GM12878 (cell line): Measurements from ENCODE around the gene PRSS1. TPM values are rescaled to one million over a fixed set of nuclear protein-coding genes. Genes with fewer than 3 reads are reported as not detected.

Experiments used
- polyA plus RNA-seq, 11 experiments: library from polyadenylated mRNA; depleted of rRNA in 4 of 11; unstranded in 6 of 11; stranded (reverse) in 5 of 11; fragments of >200 nt; fragmentation: Nextera tagmentation in 4 of 11; fragmentation: Illumina TruSeq in 1 of 11; extraction: Ambion mirVana in 4 of 11; extraction: Trizol in 1 of 11; gene quantifications; 1 replicate in 1 of 11; 2 replicates in 10 of 11; pipeline versions ENCODE4 v1.2.1 to v1.2.3, GENCODE V29; 2011 to 2016; ENCODE audit warnings: inconsistent platforms in 2 of 11, missing spikeins in 2 of 11, low read depth in 1 of 11
- small RNA-seq: library from RNA; depleted of rRNA; stranded (forward); fragments of <200 nt; gene quantifications from one replicate; pipeline ENCODE3, GENCODE V24; 2014
- total RNA-seq, 4 experiments: library from RNA; depleted of rRNA in 3 of 4; stranded (reverse); fragments of >200 nt in 3 of 4; fragmentation: Illumina TruSeq in 1 of 4; extraction: Trizol in 1 of 4; gene quantifications; 2 replicates each; pipeline versions ENCODE4 v1.2.1 to v1.2.3, GENCODE V29; 2013 to 2021
- TF ChIP-seq, protein P1 (sequence below): fragments of 450-650 bp; formaldehyde crosslinking; IDR thresholded peaks from 2 replicates; pipeline ENCODE4 v1.4.0; 2020; ENCODE audit warnings: mild to moderate bottlenecking, moderate library complexity
- TF ChIP-seq, protein P2 (sequence below): fragments of 450-650 bp; formaldehyde crosslinking; IDR thresholded peaks from 2 replicates; pipeline ENCODE4 v1.5.0; 2022; ENCODE audit warnings: mild to moderate bottlenecking, missing genetic modification characterization

The PRSS1 gene
- total and polyA plus RNA-seq, 10 of the 15 experiments (the other 5 are each of a cell fraction or from before 2014, with no cell fraction given): 11.9 TPM; not detected in 9

DNA sequence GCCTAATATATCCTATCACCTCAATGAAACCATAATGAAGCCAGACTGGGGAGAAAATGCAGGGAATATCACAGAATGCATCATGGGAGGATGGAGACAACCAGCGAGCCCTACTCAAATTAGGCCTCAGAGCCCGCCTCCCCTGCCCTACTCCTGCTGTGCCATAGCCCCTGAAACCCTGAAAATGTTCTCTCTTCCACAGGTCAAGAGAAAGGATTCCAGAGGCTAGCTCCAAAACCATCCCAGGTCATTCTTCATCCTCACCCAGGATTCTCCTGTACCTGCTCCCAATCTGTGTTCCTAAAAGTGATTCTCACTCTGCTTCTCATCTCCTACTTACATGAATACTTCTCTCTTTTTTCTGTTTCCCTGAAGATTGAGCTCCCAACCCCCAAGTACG is 53.0 kb downstream of the PRSS1 start (continued):
- TF ChIP-seq, protein P1, sequence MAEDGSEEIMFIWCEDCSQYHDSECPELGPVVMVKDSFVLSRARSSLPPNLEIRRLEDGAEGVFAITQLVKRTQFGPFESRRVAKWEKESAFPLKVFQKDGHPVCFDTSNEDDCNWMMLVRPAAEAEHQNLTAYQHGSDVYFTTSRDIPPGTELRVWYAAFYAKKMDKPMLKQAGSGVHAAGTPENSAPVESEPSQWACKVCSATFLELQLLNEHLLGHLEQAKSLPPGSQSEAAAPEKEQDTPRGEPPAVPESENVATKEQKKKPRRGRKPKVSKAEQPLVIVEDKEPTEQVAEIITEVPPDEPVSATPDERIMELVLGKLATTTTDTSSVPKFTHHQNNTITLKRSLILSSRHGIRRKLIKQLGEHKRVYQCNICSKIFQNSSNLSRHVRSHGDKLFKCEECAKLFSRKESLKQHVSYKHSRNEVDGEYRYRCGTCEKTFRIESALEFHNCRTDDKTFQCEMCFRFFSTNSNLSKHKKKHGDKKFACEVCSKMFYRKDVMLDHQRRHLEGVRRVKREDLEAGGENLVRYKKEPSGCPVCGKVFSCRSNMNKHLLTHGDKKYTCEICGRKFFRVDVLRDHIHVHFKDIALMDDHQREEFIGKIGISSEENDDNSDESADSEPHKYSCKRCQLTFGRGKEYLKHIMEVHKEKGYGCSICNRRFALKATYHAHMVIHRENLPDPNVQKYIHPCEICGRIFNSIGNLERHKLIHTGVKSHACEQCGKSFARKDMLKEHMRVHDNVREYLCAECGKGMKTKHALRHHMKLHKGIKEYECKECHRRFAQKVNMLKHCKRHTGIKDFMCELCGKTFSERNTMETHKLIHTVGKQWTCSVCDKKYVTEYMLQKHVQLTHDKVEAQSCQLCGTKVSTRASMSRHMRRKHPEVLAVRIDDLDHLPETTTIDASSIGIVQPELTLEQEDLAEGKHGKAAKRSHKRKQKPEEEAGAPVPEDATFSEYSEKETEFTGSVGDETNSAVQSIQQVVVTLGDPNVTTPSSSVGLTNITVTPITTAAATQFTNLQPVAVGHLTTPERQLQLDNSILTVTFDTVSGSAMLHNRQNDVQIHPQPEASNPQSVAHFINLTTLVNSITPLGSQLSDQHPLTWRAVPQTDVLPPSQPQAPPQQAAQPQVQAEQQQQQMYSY (CRISPR knock-in tag): no peak
- TF ChIP-seq, protein P2, sequence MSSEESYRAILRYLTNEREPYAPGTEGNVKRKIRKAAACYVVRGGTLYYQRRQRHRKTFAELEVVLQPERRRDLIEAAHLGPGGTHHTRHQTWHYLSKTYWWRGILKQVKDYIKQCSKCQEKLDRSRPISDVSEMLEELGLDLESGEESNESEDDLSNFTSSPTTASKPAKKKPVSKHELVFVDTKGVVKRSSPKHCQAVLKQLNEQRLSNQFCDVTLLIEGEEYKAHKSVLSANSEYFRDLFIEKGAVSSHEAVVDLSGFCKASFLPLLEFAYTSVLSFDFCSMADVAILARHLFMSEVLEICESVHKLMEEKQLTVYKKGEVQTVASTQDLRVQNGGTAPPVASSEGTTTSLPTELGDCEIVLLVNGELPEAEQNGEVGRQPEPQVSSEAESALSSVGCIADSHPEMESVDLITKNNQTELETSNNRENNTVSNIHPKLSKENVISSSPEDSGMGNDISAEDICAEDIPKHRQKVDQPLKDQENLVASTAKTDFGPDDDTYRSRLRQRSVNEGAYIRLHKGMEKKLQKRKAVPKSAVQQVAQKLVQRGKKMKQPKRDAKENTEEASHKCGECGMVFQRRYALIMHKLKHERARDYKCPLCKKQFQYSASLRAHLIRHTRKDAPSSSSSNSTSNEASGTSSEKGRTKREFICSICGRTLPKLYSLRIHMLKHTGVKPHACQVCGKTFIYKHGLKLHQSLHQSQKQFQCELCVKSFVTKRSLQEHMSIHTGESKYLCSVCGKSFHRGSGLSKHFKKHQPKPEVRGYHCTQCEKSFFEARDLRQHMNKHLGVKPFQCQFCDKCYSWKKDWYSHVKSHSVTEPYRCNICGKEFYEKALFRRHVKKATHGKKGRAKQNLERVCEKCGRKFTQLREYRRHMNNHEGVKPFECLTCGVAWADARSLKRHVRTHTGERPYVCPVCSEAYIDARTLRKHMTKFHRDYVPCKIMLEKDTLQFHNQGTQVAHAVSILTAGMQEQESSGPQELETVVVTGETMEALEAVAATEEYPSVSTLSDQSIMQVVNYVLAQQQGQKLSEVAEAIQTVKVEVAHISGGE (CRISPR knock-in tag): no peak

Small RNA genes lying within 50 kb of the gene (small RNA-seq; reads per million reads assigned to genes)
- gene TRBD1 (not detected), gene TRBJ1-1 (not detected), gene TRBJ1-2 (not detected), gene TRBJ1-3 (not detected), gene TRBJ1-4 (not detected), gene TRBJ1-5 (not detected), gene TRBJ1-6 (not detected), gene TRBJ2-1 (not detected), gene TRBJ2-2 (not detected), gene TRBJ2-2P (not detected), gene TRBJ2-3 (0.12 reads per million), gene TRBJ2-4 (0.12 reads per million), gene TRBJ2-5 (not detected), gene TRBJ2-6 (0.16 reads per million), gene TRBJ2-7 (not detected)

Other genes with a start within 250 kb of the PRSS1 start
- not detected in 2 replicates for gene PRSS2, start 21.5 kb downstream of the PRSS1 start, total RNA-seq (2014; rRNA removed)
- not detected in 2 replicates for gene PRSS2, start 21.5 kb downstream of the PRSS1 start, total RNA-seq (2014; rRNA removed; fragmentation: Illumina TruSeq; extraction: Trizol)
- gene PRSS2, start 21.5 kb downstream of the PRSS1 start, total RNA-seq (2021): 28.8 and 35.7 TPM in 2 replicates
- gene PRSS2, start 21.5 kb downstream of the PRSS1 start, polyA plus RNA-seq (2011; rRNA removed): 0.41 TPM in 1 of 2 replicates, not detected in the other
- gene PRSS2, start 21.5 kb downstream of the PRSS1 start, polyA plus RNA-seq (2014; fragmentation: Illumina TruSeq; extraction: Trizol): not detected in 2 replicates
- gene PRSS2, start 21.5 kb downstream of the PRSS1 start, polyA plus RNA-seq (2014; fragmentation: Nextera tagmentation; extraction: Ambion mirVana): not detected
- gene PRSS2, start 21.5 kb downstream of the PRSS1 start, polyA plus RNA-seq (2014; rRNA removed): 0.28 TPM in 1 of 2 replicates, not detected in the other
- under 1 TPM in 1 of 2 experiments, not detected in 1; 0.21 TPM for gene PRSS2, start 21.5 kb downstream of the PRSS1 start, polyA plus RNA-seq (2016; fragmentation: Nextera tagmentation; extraction: Ambion mirVana)
- gene EPHB6, start 105.6 kb downstream of the PRSS1 start, total RNA-seq (2014; rRNA removed): 0.34 TPM in 1 of 2 replicates, not detected in the other
- gene EPHB6, start 105.6 kb downstream of the PRSS1 start, total RNA-seq (2014; rRNA removed; fragmentation: Illumina TruSeq; extraction: Trizol): 0.22 TPM in 1 of 2 replicates, not detected in the other
- 0.41 and 0.93 TPM in 2 replicates for gene EPHB6, start 105.6 kb downstream of the PRSS1 start, total RNA-seq (2021)
- gene EPHB6, start 105.6 kb downstream of the PRSS1 start, polyA plus RNA-seq (2011; rRNA removed): 0.49 and 1.3 TPM in 2 replicates
- gene EPHB6, start 105.6 kb downstream of the PRSS1 start, polyA plus RNA-seq (2014; fragmentation: Illumina TruSeq; extraction: Trizol): 0.06 TPM in 1 of 2 replicates, not detected in the other
- gene EPHB6, start 105.6 kb downstream of the PRSS1 start, polyA plus RNA-seq (2014; fragmentation: Nextera tagmentation; extraction: Ambion mirVana): under 1 TPM in 1 of 2 experiments, not detected in 1; 0.11 TPM
- 0.68 and 0.88 TPM in 2 replicates for gene EPHB6, start 105.6 kb downstream of the PRSS1 start, polyA plus RNA-seq (2014; rRNA removed)
- gene EPHB6, start 105.6 kb downstream of the PRSS1 start, polyA plus RNA-seq (2016; fragmentation: Nextera tagmentation; extraction: Ambion mirVana): under 1 TPM in 1 of 2 experiments, not detected in 1; 0.47 TPM
- gene TRPV6, start 136.3 kb downstream of the PRSS1 start, total RNA-seq (2014; rRNA removed): not detected in 2 replicates
- not detected in 2 replicates for gene TRPV6, start 136.3 kb downstream of the PRSS1 start, total RNA-seq (2014; rRNA removed; fragmentation: Illumina TruSeq; extraction: Trizol)
- not detected in 2 replicates for gene TRPV6, start 136.3 kb downstream of the PRSS1 start, total RNA-seq (2021)
- gene TRPV6, start 136.3 kb downstream of the PRSS1 start, polyA plus RNA-seq (2011; rRNA removed): not detected in 2 replicates
- not detected in 2 replicates for gene TRPV6, start 136.3 kb downstream of the PRSS1 start, polyA plus RNA-seq (2014; fragmentation: Illumina TruSeq; extraction: Trizol)
- gene TRPV6, start 136.3 kb downstream of the PRSS1 start, polyA plus RNA-seq (2014; fragmentation: Nextera tagmentation; extraction: Ambion mirVana): not detected
- gene TRPV6, start 136.3 kb downstream of the PRSS1 start, polyA plus RNA-seq (2014; rRNA removed): not detected in 2 replicates
- gene TRPV6, start 136.3 kb downstream of the PRSS1 start, polyA plus RNA-seq (2016; fragmentation: Nextera tagmentation; extraction: Ambion mirVana): not detected
- not detected in 2 replicates for gene TRPV5, start 184.3 kb downstream of the PRSS1 start, total RNA-seq (2014; rRNA removed)
- gene TRPV5, start 184.3 kb downstream of the PRSS1 start, total RNA-seq (2014; rRNA removed; fragmentation: Illumina TruSeq; extraction: Trizol): not detected in 2 replicates
- gene TRPV5, start 184.3 kb downstream of the PRSS1 start, total RNA-seq (2021): not detected in 2 replicates
- gene TRPV5, start 184.3 kb downstream of the PRSS1 start, polyA plus RNA-seq (2011; rRNA removed): not detected in 2 replicates
- not detected in 2 replicates for gene TRPV5, start 184.3 kb downstream of the PRSS1 start, polyA plus RNA-seq (2014; fragmentation: Illumina TruSeq; extraction: Trizol)
- not detected for gene TRPV5, start 184.3 kb downstream of the PRSS1 start, polyA plus RNA-seq (2014; fragmentation: Nextera tagmentation; extraction: Ambion mirVana)
- not detected in 2 replicates for gene TRPV5, start 184.3 kb downstream of the PRSS1 start, polyA plus RNA-seq (2014; rRNA removed)
- not detected for gene TRPV5, start 184.3 kb downstream of the PRSS1 start, polyA plus RNA-seq (2016; fragmentation: Nextera tagmentation; extraction: Ambion mirVana)
- not detected in 2 replicates for gene LLCFC1, start 190.0 kb downstream of the PRSS1 start, total RNA-seq (2014; rRNA removed)
- gene LLCFC1, start 190.0 kb downstream of the PRSS1 start, total RNA-seq (2014; rRNA removed; fragmentation: Illumina TruSeq; extraction: Trizol): not detected in 2 replicates
- not detected in 2 replicates for gene LLCFC1, start 190.0 kb downstream of the PRSS1 start, total RNA-seq (2021)
- not detected in 2 replicates for gene LLCFC1, start 190.0 kb downstream of the PRSS1 start, polyA plus RNA-seq (2011; rRNA removed)
- gene LLCFC1, start 190.0 kb downstream of the PRSS1 start, polyA plus RNA-seq (2014; fragmentation: Illumina TruSeq; extraction: Trizol): not detected in 2 replicates
- not detected for gene LLCFC1, start 190.0 kb downstream of the PRSS1 start, polyA plus RNA-seq (2014; fragmentation: Nextera tagmentation; extraction: Ambion mirVana)
- not detected in 2 replicates for gene LLCFC1, start 190.0 kb downstream of the PRSS1 start, polyA plus RNA-seq (2014; rRNA removed)
- gene LLCFC1, start 190.0 kb downstream of the PRSS1 start, polyA plus RNA-seq (2016; fragmentation: Nextera tagmentation; extraction: Ambion mirVana): not detected
- gene KEL, start 212.9 kb downstream of the PRSS1 start, total RNA-seq (2014; rRNA removed): 0.05 TPM in 1 of 2 replicates, not detected in the other
- 0.14 and 0.31 TPM in 2 replicates for gene KEL, start 212.9 kb downstream of the PRSS1 start, total RNA-seq (2014; rRNA removed; fragmentation: Illumina TruSeq; extraction: Trizol)
- 0.28 and 1.7 TPM in 2 replicates for gene KEL, start 212.9 kb downstream of the PRSS1 start, total RNA-seq (2021)
- gene KEL, start 212.9 kb downstream of the PRSS1 start, polyA plus RNA-seq (2011; rRNA removed): 0.12 and 0.13 TPM in 2 replicates
- 0.10 TPM in 1 of 2 replicates, not detected in the other for gene KEL, start 212.9 kb downstream of the PRSS1 start, polyA plus RNA-seq (2014; fragmentation: Illumina TruSeq; extraction: Trizol)
- under 1 TPM; 0.15 to 0.68 TPM for gene KEL, start 212.9 kb downstream of the PRSS1 start, polyA plus RNA-seq (2014; fragmentation: Nextera tagmentation; extraction: Ambion mirVana)
- 0.05 and 0.18 TPM in 2 replicates for gene KEL, start 212.9 kb downstream of the PRSS1 start, polyA plus RNA-seq (2014; rRNA removed)
- under 1 TPM in 1 of 2 experiments, not detected in 1; 0.73 TPM for gene KEL, start 212.9 kb downstream of the PRSS1 start, polyA plus RNA-seq (2016; fragmentation: Nextera tagmentation; extraction: Ambion mirVana)